ENCODE data around the gene RNF7. TPM values are rescaled to one million over a fixed set of nuclear protein-coding genes. Genes with fewer than 3 reads are reported as not detected.
"Not testable (repeated sequence)": the region's sequence is repeated elsewhere in the genome, so short reads cannot be mapped to it uniquely, and the experiment has no call there.

Gene RNF7
- total RNA-seq, result 60.3 TPM

DNA sequence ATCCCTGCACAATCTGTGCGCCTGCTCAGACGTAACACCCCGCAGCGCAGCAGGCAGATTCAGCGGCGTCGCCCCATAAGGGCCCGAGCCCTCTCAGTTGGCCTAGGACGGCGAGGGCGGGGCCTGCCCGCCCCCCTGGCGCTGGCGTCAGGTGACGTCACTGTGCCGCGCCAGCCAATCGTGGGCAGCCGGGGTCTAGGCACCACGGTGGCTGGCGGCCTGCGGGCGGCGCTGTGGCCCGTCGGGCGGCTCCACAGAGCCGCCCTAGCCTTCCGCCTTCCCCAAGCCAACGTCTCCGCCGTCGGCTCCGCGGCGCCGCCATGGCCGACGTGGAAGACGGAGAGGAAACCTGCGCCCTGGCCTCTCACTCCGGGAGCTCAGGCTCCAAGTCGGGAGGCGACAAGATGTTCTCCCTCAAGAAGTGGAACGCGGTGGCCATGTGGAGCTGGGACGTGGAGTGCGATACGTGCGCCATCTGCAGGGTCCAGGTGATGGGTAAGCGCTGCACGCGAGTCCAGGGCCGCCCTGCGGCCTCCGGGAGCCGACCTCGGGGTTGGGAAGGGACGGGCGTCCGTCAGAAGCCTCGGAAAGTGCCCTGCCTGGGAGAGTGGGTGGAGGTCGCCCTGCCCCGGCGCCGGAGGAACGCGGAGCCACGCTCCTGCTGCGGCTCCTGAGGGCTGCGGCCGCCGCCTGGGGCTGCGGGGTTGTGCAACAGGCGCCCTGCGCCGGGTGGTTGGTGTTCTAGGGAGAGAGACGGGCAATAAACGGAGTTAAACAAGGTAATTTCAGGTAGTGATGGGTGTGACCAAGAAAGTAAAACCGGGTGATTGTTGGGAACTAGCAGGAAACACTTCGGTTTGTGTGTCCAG, at the start of gene RNF7:
RNF7 (plus strand) TSS at position 277 of the 869 bp plus-strand sequence; CDS start at position 321, 44 bp downstream.
- DNase-seq, result peak; percentile 98

DNA sequence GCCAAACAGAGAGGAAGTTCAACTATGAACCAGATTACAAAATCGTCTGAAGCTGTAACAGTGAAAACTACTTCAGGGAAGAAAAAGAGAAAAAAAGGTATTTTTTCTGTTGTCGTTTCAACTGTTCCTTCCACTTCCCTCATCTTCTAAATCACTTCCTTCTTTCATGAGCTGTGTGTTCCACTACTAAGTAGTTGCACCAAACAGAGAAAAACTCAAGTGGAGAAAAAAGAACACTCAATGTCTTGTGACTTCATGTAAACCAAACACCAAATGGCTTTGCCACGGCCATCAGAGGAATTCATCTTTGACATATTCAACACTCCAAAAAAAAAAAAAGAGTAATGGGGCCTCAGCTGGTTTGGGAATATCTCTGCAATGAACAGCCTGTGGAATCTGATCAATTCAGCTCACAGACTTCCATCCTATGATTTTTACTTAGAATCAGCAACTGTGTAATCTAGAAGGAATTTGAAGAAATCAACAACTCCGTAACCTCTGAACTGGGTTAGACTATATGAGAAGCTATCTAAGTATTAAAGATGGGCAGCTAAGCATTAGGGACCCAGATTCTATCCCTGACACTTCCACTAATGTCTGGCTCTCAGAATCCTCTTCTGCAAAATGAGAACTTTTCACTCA, 47.5 kb upstream of the RNF7 start:
- no peak for DNase-seq

DNA sequence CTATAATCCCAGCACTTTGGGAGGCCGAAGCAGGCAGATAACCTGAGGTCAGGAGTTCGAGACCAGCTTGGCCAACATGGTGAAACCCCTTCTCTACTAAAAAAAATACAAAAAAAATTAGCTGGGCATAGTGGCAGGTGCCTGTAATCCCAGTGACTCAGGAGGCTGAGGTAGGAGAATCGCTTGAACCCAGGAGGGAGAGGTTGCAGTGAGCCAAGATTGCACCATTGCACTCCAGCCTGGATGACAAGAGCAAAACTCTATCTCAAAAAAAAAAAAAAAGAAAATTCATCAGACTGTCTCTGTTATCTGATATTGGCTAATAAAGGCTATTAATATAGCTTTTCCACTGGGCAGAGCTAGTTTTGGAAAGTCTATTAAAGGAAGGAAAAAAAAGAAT, 46.6 kb upstream of the RNF7 start:
- DNase-seq, result not testable (repeated sequence)

DNA sequence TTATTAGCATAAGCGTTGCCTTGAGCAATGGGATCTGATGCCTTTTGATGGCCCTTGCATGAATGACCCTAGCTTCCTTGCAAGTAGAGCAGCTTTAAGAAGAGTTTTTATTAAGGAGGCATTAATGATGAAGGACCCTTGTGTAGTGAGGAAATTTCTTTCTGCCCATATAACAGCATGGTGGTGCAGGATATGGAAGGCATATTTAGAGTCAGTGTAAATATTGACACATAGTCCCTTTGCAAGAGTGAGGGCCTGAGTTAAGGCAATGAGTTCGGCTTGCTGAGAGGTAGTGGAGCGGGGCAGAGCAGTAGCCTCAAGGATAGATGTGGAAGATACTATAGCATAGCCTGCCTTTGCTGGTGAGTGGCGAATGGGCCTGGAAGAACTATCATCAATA, 45.1 kb upstream of the RNF7 start:
- not testable (repeated sequence) for DNase-seq

DNA sequence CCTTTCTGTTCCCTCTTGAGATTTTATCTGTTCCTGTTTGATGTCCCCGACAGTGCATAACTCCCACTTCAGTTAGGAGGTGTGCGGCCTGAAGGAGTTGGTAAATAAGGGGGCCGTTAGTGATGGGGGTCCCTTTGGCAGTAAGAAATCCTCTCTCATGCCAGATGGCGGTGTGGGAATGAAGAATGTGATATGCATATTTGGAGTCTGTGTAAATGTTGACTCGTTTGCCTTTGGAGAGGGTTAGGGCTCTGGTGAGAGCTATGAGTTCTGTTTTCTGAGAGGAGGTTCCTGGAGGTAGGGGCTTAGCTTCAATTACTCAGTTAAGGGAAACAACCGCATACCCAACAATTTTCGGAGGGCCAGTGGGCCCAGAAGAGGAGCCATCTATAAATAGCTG, 38.8 kb upstream of the RNF7 start:
- no peak for DNase-seq

DNA sequence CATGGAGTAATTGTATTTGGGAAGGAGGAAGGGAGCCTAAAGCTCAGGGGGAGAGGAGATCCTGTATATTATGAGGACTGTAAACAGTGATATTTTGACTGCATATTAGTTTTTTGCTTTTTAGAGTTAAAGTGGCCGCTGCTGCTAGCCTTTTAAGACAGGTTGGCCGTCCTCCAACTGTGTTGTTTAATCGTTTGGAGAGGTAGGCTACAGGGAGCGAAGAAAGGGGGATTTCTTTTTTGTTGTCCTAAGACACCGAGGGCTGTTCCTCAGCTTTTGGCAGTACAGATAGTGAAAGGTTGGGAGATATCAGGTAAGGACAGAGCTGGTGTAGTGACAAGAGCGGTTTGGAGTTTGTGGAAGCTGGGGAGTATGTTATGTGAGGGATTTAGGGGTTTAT, 38.2 kb upstream of the RNF7 start:
- peak; percentile 24 for DNase-seq

DNA sequence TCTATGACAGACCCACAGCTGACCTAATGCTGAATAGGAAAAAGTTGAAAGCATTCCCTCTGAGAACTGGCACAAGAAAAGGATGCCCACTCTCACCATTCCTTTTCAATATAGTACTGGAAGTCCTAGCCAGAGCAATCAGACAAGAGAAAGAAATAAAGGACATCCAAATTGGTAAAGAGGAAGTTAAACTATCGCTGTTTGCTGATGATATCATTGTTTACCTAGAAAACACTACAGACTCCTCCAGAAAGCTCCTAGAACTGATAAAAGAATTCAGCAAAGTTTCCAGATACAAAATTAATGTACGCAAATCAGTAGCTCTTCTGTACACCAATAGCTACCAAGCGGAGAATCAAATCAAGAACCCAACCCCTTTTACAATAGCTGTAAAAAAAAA, 34.7 kb upstream of the RNF7 start:
- not testable (repeated sequence) for DNase-seq

DNA sequence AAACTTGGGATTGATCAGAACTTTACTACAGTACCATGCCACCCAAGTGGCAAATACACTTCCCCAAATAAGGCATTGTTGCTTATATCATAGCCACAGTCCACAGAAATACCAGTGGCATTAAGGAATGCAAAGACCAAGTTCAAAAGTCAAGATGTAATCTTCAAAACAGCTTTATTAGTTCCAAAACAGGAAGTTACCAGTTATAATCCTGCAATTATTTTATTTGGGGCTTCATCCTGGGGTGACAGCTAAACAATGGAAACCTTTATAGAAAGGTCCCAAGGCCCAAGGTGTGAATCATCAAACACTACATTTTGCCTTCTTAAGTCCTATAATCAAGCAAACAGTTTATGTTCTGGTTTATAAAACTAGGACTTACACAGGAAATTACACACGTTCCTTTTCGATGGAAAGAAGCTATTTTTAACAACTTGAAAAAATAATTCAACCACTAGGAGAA, 30.3 kb upstream of the RNF7 start:
- DNase-seq, result no peak

DNA sequence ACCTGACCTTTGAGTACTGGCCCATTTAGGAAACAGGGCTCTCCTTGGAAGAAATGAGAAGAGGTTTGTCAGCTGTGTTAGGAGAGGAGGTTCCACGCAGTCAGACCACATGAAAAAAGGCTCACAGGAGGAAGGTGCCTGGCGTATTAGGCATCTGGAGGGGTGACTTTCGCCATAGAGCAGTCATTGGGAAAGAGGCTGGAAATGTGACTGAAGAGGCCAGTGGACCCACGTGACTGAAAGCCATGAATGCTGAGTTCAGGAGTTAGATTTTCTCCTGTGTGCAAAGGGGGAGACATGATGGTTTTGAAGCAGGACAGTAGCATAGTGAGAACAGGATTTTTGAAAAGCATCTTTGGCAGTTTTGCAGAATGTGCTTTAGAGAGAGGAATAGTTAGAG, 29.7 kb upstream of the RNF7 start:
- DNase-seq, result no peak

DNA sequence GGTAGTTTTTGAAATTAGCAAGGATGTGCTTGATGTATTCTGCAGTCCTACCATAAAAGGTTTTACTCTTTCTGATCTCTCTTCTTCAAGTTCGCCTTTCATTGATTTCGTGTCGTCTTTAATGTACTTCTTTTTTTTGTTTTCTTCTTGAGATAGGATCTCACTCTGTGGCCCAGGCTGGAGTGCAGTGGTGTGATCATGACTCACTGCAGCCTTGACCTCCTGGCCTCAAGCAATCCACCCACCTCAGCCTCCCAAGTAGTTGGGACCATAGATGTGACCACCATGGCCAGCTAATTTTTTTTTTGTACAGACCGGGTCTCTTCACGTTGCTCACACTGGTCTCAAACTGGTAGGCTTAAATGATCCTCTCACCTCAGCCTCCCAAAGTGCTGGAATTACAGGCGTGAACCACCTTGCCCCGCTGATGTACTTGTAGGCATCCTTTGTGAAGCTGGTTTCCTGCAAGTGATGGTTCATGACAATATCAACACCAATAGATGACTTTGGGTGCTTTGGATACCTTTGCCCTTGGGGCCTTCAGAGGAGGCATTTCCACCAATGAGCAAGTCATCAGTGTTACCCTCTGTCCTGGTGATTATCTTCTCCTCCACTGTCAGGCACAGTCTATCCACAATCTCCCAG, 28.9 kb upstream of the RNF7 start:
- DNase-seq, result no peak

DNA sequence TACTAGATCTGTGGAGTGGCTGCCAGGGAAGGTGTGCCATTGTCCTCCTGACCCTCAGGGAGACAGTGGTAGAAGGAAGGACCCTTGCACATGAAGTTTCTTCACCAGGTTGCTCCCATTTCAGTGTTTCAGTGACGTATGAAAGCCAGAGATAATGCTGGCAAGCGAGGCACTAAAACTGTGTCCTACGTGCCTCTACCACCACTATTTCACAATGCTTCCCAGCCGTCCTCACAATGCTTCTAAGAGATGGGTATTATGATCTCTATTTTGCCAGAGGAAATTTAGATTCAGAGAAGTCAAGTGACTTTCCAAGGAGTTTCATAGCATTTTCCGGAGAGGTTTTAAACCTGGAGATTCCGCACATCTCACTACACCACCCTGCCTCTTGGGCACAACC, 28.0 kb upstream of the RNF7 start:
- DNase-seq, result no peak

DNA sequence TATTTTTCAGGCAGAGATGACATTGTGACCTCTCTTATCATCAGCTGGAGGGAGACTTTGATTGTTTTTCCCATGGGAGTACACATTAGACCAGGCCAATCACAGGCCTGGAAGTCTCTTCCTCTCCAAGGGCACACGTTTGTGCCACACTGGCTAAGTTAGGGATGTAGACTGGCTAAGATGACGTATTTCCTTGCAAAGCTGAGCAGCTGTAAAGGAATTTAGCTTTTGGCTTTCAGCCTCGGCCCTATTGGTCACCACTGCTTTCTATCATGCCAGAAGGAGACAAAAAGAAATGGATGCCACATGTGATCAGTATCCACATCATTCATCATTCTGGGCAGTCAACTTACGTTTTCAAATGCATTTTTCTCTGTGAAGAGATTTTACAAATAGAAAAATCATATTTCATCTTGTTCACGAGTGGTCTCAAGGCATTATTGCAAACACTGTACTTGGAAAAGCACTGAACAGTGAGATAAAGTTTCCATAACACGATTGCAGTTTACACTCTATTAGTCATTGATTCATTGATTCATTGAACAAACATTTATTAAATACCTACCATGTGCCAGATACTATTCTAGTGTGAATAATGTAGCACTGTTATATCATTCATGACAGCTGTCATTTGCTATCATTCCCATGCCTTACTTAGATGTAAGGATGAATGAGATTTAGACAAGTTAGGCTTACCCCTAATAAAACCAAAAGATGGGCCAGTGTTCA, 27.0 kb upstream of the RNF7 start:
- peak; percentile 13 for DNase-seq

DNA sequence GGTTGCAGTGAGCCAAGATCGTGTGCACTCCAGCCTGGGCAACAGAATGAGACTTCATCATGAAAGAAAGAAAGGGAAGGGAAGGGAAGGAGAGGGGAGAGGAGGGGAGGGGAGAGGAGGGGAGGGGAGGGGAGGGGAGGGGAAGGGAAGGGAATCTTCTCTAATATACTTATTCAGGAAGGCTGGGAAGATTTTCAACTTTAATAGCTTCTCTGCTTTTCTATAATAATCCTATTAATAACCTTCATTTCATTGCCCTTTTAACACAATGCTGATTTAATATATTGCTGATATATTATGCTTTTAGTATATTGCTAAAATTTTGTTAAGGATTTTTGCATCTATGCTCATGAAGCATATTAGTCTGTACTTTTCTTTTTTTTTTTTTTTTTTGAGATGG, 23.4 kb upstream of the RNF7 start:
- DNase-seq, result no peak

DNA sequence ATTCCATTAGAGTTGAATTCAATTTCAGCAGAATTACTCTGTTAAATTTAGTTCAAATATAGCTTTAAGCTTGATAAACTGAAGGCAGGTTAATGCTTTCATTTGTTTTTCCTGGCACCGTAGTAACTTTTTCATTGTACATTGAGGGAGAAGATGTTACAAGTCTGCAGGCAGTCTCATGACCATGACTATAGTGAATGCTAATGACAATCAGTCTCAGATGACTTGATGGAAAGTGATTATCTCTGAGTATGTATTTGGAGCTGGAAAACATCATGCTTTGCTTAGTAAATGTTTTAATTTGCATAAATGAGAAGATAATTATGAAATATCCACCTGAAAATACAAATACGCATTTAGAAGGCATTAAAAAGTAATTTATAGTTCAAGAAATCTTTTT, 16.0 kb upstream of the RNF7 start:
- no peak for DNase-seq

DNA sequence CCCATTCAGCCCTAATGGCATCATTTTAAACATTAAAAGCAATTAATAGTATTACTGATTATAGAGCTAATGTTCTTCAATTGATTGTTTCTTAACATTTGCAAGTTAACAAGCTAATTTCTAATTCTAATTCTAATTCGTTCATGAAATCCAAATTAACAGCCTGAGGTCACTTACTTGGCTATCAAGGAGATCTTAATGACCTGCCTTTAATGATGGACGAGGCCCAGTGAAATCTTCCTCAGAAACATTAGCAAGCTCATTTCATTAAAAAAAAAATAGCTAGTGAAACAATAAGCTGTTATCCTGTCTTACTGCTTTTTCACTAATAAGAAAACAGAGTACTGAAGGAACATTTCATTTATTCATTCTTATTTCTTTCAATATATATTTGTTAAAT, 15.4 kb upstream of the RNF7 start:
- DNase-seq, result no peak

DNA sequence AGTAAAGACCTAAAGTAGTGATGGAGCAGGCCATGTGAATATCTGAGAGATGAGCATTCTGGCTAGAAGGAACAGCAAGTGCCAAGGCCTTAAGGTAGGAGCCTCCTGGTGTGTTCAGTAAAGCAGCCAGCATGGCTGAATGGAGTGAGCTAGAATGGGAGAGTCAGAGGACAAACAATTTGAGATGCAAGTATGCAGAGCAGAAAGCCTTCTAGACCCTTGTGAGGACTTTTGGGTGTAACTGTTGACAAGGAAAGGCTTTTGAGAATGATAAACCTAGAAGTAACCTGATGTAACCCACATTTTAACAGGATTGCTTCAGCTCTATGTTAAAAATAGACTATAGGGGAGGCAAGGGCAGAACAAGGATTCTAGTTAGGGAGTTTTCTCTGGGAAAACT, 14.8 kb upstream of the RNF7 start:
- no peak for DNase-seq

DNA sequence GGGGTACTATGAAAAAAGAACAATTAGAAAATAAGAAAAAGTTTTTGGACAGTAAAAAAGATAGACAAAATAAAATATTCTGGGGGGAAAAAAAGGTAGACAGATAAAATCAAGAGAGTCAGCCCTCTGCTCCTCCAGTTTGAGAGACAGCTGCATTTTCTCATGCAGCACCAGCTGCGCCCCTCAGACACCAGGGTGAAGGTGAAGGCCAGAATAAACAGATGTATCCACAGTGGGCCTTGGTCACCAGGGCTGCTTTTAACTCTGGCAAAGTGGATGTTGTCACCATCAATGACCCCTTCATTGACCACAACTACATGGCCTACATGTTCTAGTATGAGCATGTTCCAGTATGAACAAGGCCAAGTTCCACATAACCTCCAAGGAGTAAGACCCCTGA, 13.9 kb upstream of the RNF7 start:
- no peak for DNase-seq

DNA sequence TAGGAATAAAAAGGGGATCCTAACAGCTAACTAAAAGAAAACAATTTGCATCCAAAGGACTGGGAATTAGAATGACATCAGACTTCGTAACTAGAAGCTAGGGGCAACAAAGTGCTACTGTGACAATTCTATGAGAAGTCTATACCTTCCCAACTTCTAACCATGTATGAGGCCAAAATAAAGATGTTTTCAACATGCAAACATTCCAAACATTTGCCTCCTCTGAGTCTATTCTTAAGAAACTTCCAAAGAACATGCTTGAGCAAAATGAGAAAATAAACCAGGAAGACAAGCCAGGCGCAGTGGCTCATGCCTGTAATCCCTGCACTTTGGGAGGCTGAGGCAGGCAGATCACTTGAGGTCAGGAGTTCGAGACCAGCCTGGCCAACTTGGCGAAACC, 13.1 kb upstream of the RNF7 start:
- no peak for DNase-seq

DNA sequence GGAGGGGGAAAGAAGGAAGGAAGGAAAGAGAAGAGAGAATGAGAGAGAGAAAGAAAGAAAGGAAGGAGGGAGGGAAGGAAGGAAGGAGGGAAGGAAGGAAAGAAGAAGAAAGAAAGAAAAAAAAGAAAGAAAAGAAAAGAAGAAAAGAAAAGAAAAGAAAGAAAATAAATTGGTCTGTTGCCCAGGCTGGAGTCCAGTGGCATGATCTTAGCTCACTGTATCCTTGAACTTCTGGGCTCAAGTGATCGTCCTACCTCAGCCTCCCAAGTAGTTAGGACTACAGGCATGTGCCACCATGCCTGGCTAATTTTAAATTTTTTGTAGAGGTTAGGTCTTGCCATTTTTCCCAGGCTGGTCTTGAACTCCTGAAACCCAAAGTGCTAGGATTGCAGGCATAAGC, 11.6 kb upstream of the RNF7 start:
- no peak for DNase-seq

DNA sequence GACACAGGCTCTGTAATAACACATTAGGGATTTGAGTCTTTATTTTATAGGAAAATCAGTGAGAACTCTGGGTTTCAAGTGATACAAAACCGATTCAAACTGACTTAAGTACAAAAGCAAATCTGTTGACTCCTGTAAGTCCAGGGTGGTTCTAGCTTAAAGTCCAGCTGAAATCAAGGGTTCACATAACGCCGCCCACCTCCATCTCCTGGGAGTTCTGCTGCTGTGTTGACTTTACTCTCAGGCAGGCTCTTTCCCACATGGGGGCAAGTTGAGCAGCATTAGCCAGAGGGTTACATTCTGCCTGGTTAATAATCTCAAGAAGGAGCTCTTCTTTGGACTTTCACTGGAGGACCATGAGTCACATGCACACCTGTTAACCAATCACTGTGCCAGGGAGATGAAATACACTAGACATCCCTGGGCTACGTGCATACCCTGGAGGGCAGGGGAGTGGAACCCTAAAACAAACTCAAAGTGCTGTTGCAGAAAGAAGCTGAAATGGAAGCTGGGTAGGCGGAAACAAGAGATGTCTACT, 9.7 kb upstream of the RNF7 start:
- no peak for DNase-seq

DNA sequence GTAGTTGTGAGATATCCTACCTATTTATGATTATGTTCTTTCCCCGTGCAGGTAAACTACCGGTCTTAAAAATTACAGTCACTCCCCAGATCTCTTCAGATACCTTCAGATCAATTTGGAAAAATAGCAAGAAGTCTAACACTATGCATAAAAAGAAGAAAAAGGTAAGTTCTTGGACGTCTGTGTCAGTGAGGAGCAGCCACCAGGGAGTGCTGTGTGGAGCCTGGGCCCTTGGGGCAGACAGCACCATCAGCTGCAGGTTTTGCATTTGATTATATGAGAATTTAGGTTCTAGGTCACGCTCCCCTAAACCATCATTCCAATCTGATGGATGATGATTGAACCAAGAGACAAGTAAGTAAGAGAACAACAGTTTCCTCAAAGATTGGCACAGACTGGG, 8.9 kb upstream of the RNF7 start:
- DNase-seq, result no peak

DNA sequence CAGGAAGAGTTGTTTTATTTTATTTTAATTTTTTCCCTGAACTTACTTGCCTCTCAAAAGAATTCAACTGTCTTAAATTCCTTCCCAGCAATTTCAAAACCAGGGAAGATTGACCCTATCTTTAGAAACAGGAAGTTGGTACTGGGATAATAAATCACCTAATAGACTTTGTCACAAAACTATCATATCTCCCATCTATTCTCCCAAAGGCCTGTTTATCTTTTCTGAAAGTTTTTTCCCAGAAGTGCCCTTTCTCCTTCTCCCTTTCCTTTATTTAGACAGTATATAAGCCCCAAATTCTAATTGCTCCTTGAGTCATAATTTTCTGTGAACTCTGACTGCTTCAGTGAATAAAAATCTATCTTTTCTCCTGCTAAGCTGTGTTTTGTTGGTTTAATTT, 2.9 kb upstream of the RNF7 start:
- DNase-seq, result no peak

Data from tongue (tissue), 2 donors.